HCT116 (cell line): ENCODE data around the gene REG1A.

Experiments
- CEBPB ChIP-seq: IDR thresholded peaks from 2 replicates; pipeline ENCODE4 v1.6.1; 2012; ENCODE audit warnings: low read depth
- CTCF ChIP-seq, 3 experiments: fragments of 200-600 bp in 1 of 3; sonication (generic) in 1 of 3; IDR thresholded peaks in 2 of 3; conservative IDR thresholded peaks in 1 of 3; 2 replicates each; pipeline ENCODE4 v1.5.1; 2012 to 2017; ENCODE audit warnings: low read depth in 2 of 3, low read length in 2 of 3, antibody characterized with exemption in 1 of 3, borderline replicate concordance in 1 of 3, control low read depth in 1 of 3, mild to moderate bottlenecking in 1 of 3, mixed read lengths in 1 of 3, mixed run types in 1 of 3, moderate library complexity in 1 of 3; ENCODE audit not compliant: insufficient read depth in 1 of 3
- ELF1 ChIP-seq: IDR thresholded peaks from 2 replicates; pipeline ENCODE4 v1.6.1; 2012; ENCODE audit warnings: low read depth, borderline replicate concordance
- EZH2 ChIP-seq: fragments of 200-600 bp; sonication (generic); IDR thresholded peaks from 2 replicates; pipeline ENCODE4 v1.6.1; 2017; ENCODE audit warnings: antibody characterized with exemption, mixed run types
- EZH2phosphoT487 ChIP-seq: fragments of 200-600 bp; IDR thresholded peaks from 2 replicates; pipeline ENCODE4 v1.6.1; 2018; ENCODE audit warnings: antibody characterized with exemption, borderline replicate concordance
- MAX ChIP-seq: IDR thresholded peaks from 2 replicates; pipeline ENCODE4 v1.6.1; 2012
- POLR2A ChIP-seq: IDR thresholded peaks from 2 replicates; pipeline ENCODE4 v1.7.0; 2011; ENCODE audit warnings: borderline replicate concordance; ENCODE audit not compliant: insufficient read depth, insufficient read length; ENCODE audit errors: extremely low read depth
- POLR2AphosphoS5 ChIP-seq: IDR thresholded peaks from 2 replicates; pipeline ENCODE4 v1.6.1; 2011; ENCODE audit warnings: mild to moderate bottlenecking, low read depth, low read length, moderate library complexity
- RAD21 ChIP-seq: IDR thresholded peaks from 2 replicates; pipeline ENCODE4 v1.6.1; 2012; ENCODE audit warnings: low read depth, mild to moderate bottlenecking
- TCF7L2 ChIP-seq: IDR thresholded peaks from 2 replicates; pipeline ENCODE4 v1.7.0; 2011; ENCODE audit warnings: borderline replicate concordance, inconsistent platforms; ENCODE audit not compliant: insufficient read depth, insufficient read length; ENCODE audit errors: extremely low read depth
- ZBTB33 ChIP-seq: IDR thresholded peaks from 2 replicates; pipeline ENCODE4 v1.6.1; 2011; ENCODE audit warnings: mild to moderate bottlenecking, low read length, moderate library complexity; ENCODE audit not compliant: insufficient replicate concordance; ENCODE audit errors: extremely low read depth

- TF ChIP-seq POLR2A (no peak), CTCF (IDR thresholded peaks at IDR 0.05 in 2 of 3, conservative IDR thresholded peaks at IDR 0.05 in 1 of 3; ENCODE audit: borderline replicate concordance in 1 of 3, insufficient read depth in 1 of 3, low read depth in 2 of 3, low read length in 2 of 3) (no peak), POLR2AphosphoS5 (no peak), EZH2phosphoT487 (no peak), EZH2 (no peak), CEBPB (no peak), RAD21 (no peak), TCF7L2 (no peak), MAX (no peak), ZBTB33 (no peak), ELF1 (no peak)
These were observed 29.6 kb upstream of the REG1A start for GRCh38 chr2:79090693-79091092.
